WTC11 (cell line): Measurements from ENCODE around the gene SWAP70. TPM values are rescaled to one million over a fixed set of nuclear protein-coding genes. Genes with fewer than 3 reads are reported as not detected.
A peak's percentile ranks its signal among the peaks of the same experiment; 100 is the strongest.

ENCODE experiments used
- ATAC-seq: fragments of 200-7000 bp; cut with Tn5 transposase; 2 replicates; pipeline ENCODE4 v1.10.0; 2021; ENCODE audit warnings: mild to moderate bottlenecking, moderate library complexity
- CTCF ChIA-PET: fragments of 300-600 bp; sonication (Branson Sonifier 250); formaldehyde crosslinking; loops from one replicate; lab custom pipeline; 2021; ENCODE audit warnings: antibody characterized with exemption; lab: Charles Lee
- POLR2A ChIA-PET: fragments of 350-600 bp; sonication (Branson Sonifier 250); formaldehyde crosslinking; loops from one replicate; lab custom pipeline; 2021; ENCODE audit warnings: antibody characterized with exemption; lab: Charles Lee
- DNase-seq: peaks from one replicate; pipeline ENCODE4 v3.0.0; 2021; ENCODE audit warnings: low spot score
- H3K27ac Mint-ChIP-seq: 2 replicates; pipeline ENCODE4 v1.8.0; 2021; ENCODE audit warnings: mixed read lengths
- H3K27me3 Mint-ChIP-seq: 2 replicates; pipeline ENCODE4 v1.8.0; 2021; ENCODE audit warnings: low read depth, mild to moderate bottlenecking, moderate library complexity, mixed read lengths
- H3K36me3 Mint-ChIP-seq: 2 replicates; pipeline ENCODE4 v1.8.0; 2021; ENCODE audit warnings: mixed read lengths
- H3K4me1 Mint-ChIP-seq: 2 replicates; pipeline ENCODE4 v1.8.0; 2022; ENCODE audit warnings: mixed read lengths
- H3K4me3 Mint-ChIP-seq: 2 replicates; pipeline ENCODE4 v1.8.0; 2021; ENCODE audit warnings: mild to moderate bottlenecking, moderate library complexity, mixed read lengths
- H3K9me3 Mint-ChIP-seq: 2 replicates; pipeline ENCODE4 v1.8.0; 2021; ENCODE audit warnings: mixed read lengths
- AR ChIP-seq: fragments of 250-450 bp; sonication (Bioruptor Pico); IDR thresholded peaks from 2 replicates; pipeline ENCODE4 v1.9.0; 2021; ENCODE audit warnings: mild to moderate bottlenecking
- CBFB ChIP-seq: sonication (generic); formaldehyde crosslinking; IDR thresholded peaks from 2 replicates; pipeline ENCODE4 v1.8.1; 2022; ENCODE audit warnings: mild to moderate bottlenecking, low read depth, missing genetic modification reagents
- CREM ChIP-seq: sonication (generic); formaldehyde crosslinking; IDR thresholded peaks from 2 replicates; pipeline ENCODE4 v1.8.1; 2022; ENCODE audit warnings: mild to moderate bottlenecking, missing genetic modification reagents, moderate library complexity
- E2F1 ChIP-seq: sonication (generic); formaldehyde crosslinking; IDR thresholded peaks from 2 replicates; pipeline ENCODE4 v1.8.0; 2022; ENCODE audit warnings: mild to moderate bottlenecking, missing genetic modification reagents
- ETV6 ChIP-seq: sonication (generic); formaldehyde crosslinking; IDR thresholded peaks from 2 replicates; pipeline ENCODE4 v1.8.1; 2022; ENCODE audit warnings: mild to moderate bottlenecking, missing genetic modification reagents
- FOXK1 ChIP-seq: sonication (generic); formaldehyde crosslinking; IDR thresholded peaks from 2 replicates; pipeline ENCODE4 v1.8.0; 2022; ENCODE audit warnings: mild to moderate bottlenecking, moderate library complexity, missing genetic modification reagents
- FOXP1 ChIP-seq: sonication (generic); formaldehyde crosslinking; IDR thresholded peaks from 2 replicates; pipeline ENCODE4 v1.8.0; 2022; ENCODE audit warnings: missing genetic modification reagents, mild to moderate bottlenecking, moderate library complexity, borderline replicate concordance
- HMGA2 ChIP-seq: fragments of 250-450 bp; sonication (Bioruptor Pico); IDR thresholded peaks from 2 replicates; pipeline ENCODE4 v1.4.0; 2021; ENCODE audit warnings: mild to moderate bottlenecking, moderate library complexity
- JAZF1 ChIP-seq: fragments of 250-450 bp; sonication (Bioruptor Pico); IDR thresholded peaks from 2 replicates; pipeline ENCODE4 v1.9.0; 2021; ENCODE audit warnings: moderate library complexity, mild to moderate bottlenecking, inconsistent platforms
- MYBL2 ChIP-seq: sonication (generic); formaldehyde crosslinking; IDR thresholded peaks from 2 replicates; pipeline ENCODE4 v1.8.1; 2023; ENCODE audit warnings: mild to moderate bottlenecking, moderate library complexity, missing genetic modification reagents
- RORB ChIP-seq: fragments of 250-450 bp; sonication (Bioruptor Pico); IDR thresholded peaks from 2 replicates; pipeline ENCODE4 v1.9.0; 2021; ENCODE audit warnings: mild to moderate bottlenecking
- SP1 ChIP-seq: sonication (generic); formaldehyde crosslinking; conservative IDR thresholded peaks from 2 replicates; pipeline ENCODE4 v1.8.1; 2022; ENCODE audit warnings: missing genetic modification reagents
- TEAD4 ChIP-seq: sonication (generic); formaldehyde crosslinking; IDR thresholded peaks from 2 replicates; pipeline ENCODE4 v1.8.0; 2022; ENCODE audit warnings: mild to moderate bottlenecking, missing genetic modification reagents
- USF1 ChIP-seq: sonication (generic); formaldehyde crosslinking; IDR thresholded peaks from 2 replicates; pipeline ENCODE4 v1.8.0; 2022; ENCODE audit warnings: mild to moderate bottlenecking, missing genetic modification reagents
- ZNF121 ChIP-seq: sonication (generic); formaldehyde crosslinking; IDR thresholded peaks from 2 replicates; pipeline ENCODE4 v1.8.0; 2023; ENCODE audit warnings: missing genetic modification reagents
- ZNF232 ChIP-seq: sonication (generic); formaldehyde crosslinking; IDR thresholded peaks from 2 replicates; pipeline ENCODE4 v1.8.0; 2022; ENCODE audit warnings: mild to moderate bottlenecking, missing genetic modification reagents
- ZNF671 ChIP-seq: fragments of 250-450 bp; sonication (Bioruptor Pico); IDR thresholded peaks from 2 replicates; pipeline ENCODE4 v1.8.0; 2021; ENCODE audit warnings: mild to moderate bottlenecking
- total RNA-seq: library from RNA; stranded (reverse); gene quantifications from 3 replicates; pipeline ENCODE4 v1.2.3, GENCODE V29; 2021

The SWAP70 gene
- total RNA-seq, 1 experiment from 2014 or later = 24.1 TPM

GRCh38 chr11:9708544-9708943 is 44.7 kb downstream of the SWAP70 start (continued):
- TF ChIP-seq ZNF671 (CRISPR knock-in tag) = no peak
- TF ChIP-seq AR (CRISPR knock-in tag) = no peak
- no peak for TF ChIP-seq ZNF121 (CRISPR knock-in tag)
- no peak for TF ChIP-seq RORB (CRISPR knock-in tag)
- no peak for TF ChIP-seq USF1
- no peak for TF ChIP-seq TEAD4 (CRISPR knock-in tag)

- Mint-ChIP-seq H3K36me3 (peaks cover 17% of the 10 kb centered on the region), H3K27ac (peak overlapping the region; percentile 18; the same call in 1 of the 2 replicates), H3K27me3 (no peaks in the 10 kb centered on the region), H3K9me3 (peaks cover 4% of the 10 kb centered on the region), H3K4me3 (no peak overlapping the region), H3K4me1 (peaks cover 23% of the 10 kb centered on the region)
- DNase-seq (no peak), ATAC-seq (no peak)
- POLR2A ChIA-PET = interaction anchor here (0.6 to 0.7 kb wide), 3 partner anchors 77 to 777 kb away, joined by 3 to 4 read pairs (median 3); no protein-coding TSS in a partner anchor
- CTCF ChIA-PET = interaction anchor here (0.6 to 1.3 kb wide), 2 partner anchors 38 kb away, joined by 3 to 4 read pairs; no protein-coding TSS in a partner anchor
- no peak for TF ChIP-seq MYBL2 (CRISPR knock-in tag)
- TF ChIP-seq FOXK1 (CRISPR knock-in tag) = no peak
- no peak for TF ChIP-seq ZNF671 (CRISPR knock-in tag)
- no peak for TF ChIP-seq HMGA2 (CRISPR knock-in tag)
- no peak for TF ChIP-seq FOXP1 (CRISPR knock-in tag)
- TF ChIP-seq CREM = no peak
- TF ChIP-seq CBFB (CRISPR knock-in tag) = no peak
- no peak for TF ChIP-seq E2F1 (CRISPR knock-in tag)
Observed at GRCh38 chr11:9710223-9710622, 46.3 kb downstream of the SWAP70 start.

GRCh38 chr11:9710852-9711251 is 47.0 kb downstream of the SWAP70 start:
- TF ChIP-seq ZNF232 (no peak), SP1 (no peak), ETV6 (CRISPR knock-in tag) (no peak), HMGA2 (CRISPR knock-in tag) (peak; percentile 100), JAZF1 (CRISPR knock-in tag) (no peak)
- TF ChIP-seq, all 79 proteins: peak for 1
- Mint-ChIP-seq H3K27ac (0 out of 2 replicates have a peak overlapping the region, but pooled peaks have one; percentile 62), H3K9me3 (peaks cover 4% of the 10 kb centered on the region), H3K4me3 (no peak overlapping the region), H3K4me1 (peaks cover 23% of the 10 kb centered on the region), H3K27me3 (no peaks in the 10 kb centered on the region), H3K36me3 (peaks cover 23% of the 10 kb centered on the region)
- CTCF ChIA-PET = interaction anchor here (0.6 kb wide), 1 partner anchor 37 kb away, joined by 4 read pairs; no protein-coding TSS in a partner anchor
- no peak for DNase-seq
- ATAC-seq = peak; percentile 20; the same call in 1 of the 2 replicates
- POLR2A ChIA-PET = interaction anchor here (0.6 kb wide), 1 partner anchor 586 kb away, joined by 4 read pairs; no protein-coding TSS in a partner anchor
